IMR-90 (cell line): ENCODE measurements around the gene ACHE. TPM values are rescaled to one million over a fixed set of nuclear protein-coding genes. Genes with fewer than 3 reads are reported as not detected.

ENCODE experiments used
- ATAC-seq: fragments of 200-7000 bp; cut with Tn5 transposase; 2 replicates; pipeline ENCODE4 v1.9.1; 2020; ENCODE audit warnings: low read depth, mild to moderate bottlenecking, moderate library complexity
- BruUV-seq: library from RNA; stranded (reverse); fragments of 400-500 nt; replicated peaks from 2 replicates; lab custom pipeline; 2021; lab: Mats Ljungman, UMichigan
- CTCF ChIA-PET: fragments of 300-600 bp; formaldehyde crosslinking; extraction: SDS; loops from one replicate; lab custom pipeline; 2021; ENCODE audit warnings: antibody characterized with exemption; lab: Yijun Ruan, JAX
- POLR2A ChIA-PET: fragments of 300-600 bp; sonication (Branson Sonifier 250); formaldehyde crosslinking; loops from one replicate; lab custom pipeline; 2022; ENCODE audit warnings: antibody characterized with exemption; ENCODE audit not compliant: unreplicated experiment; lab: Charles Lee
- DNase-seq: peaks from one replicate; pipeline ENCODE4 v3.0.0; 2013
- H2AFZ ChIP-seq: replicated peaks from 2 replicates; pipeline ENCODE3; 2013; ENCODE audit warnings: low read length, mild to moderate bottlenecking; ENCODE audit not compliant: poor library complexity
- H2AK5ac ChIP-seq: 2 replicates; pipeline ENCODE4 v1.6.1; 2013; ENCODE audit warnings: low read depth, low read length, inconsistent platforms
- H2AK9ac ChIP-seq: replicated peaks from 2 replicates; pipeline ENCODE3; 2013; ENCODE audit warnings: mild to moderate bottlenecking, low read depth, low read length, moderate library complexity; ENCODE audit not compliant: poor library complexity
- H2BK120ac ChIP-seq: 2 replicates; pipeline ENCODE4 v1.6.1; 2013; ENCODE audit warnings: low read depth, low read length, inconsistent platforms
- H2BK15ac ChIP-seq: 3 replicates; pipeline ENCODE4 v1.6.1; 2013; ENCODE audit warnings: low read depth, low read length, inconsistent platforms
- H2BK20ac ChIP-seq: 2 replicates; pipeline ENCODE4 v1.6.1; 2013; ENCODE audit warnings: low read depth, mild to moderate bottlenecking, inconsistent platforms, low read length, moderate library complexity
- H2BK5ac ChIP-seq: 2 replicates; pipeline ENCODE4 v1.6.1; 2013; ENCODE audit warnings: mild to moderate bottlenecking, low read depth, low read length, inconsistent platforms; ENCODE audit not compliant: poor library complexity, severe bottlenecking
- H3K14ac ChIP-seq: replicated peaks from 2 replicates; pipeline ENCODE4 v1.6.1; 2013; ENCODE audit warnings: low read depth, low read length, inconsistent platforms
- H3K18ac ChIP-seq: 2 replicates; pipeline ENCODE4 v1.6.1; 2013; ENCODE audit warnings: low read depth, low read length, control low read depth
- H3K23ac ChIP-seq: 2 replicates; pipeline ENCODE4 v1.6.1; 2013; ENCODE audit warnings: low read depth, low read length, inconsistent platforms
- H3K27ac ChIP-seq: 2 replicates; pipeline ENCODE4 v1.5.1; 2013; ENCODE audit warnings: mild to moderate bottlenecking, control low read depth, low read length; ENCODE audit not compliant: insufficient read depth
- H3K27me3 ChIP-seq: 2 replicates; pipeline ENCODE4 v1.6.1; 2013; ENCODE audit warnings: low read length; ENCODE audit not compliant: control insufficient read depth, insufficient read depth
- H3K36me3 ChIP-seq: 2 replicates; pipeline ENCODE4 v1.6.1; 2013; ENCODE audit warnings: low read length, mixed read lengths; ENCODE audit not compliant: control insufficient read depth, insufficient read depth
- H3K4ac ChIP-seq: 2 replicates; pipeline ENCODE4 v1.6.1; 2013; ENCODE audit warnings: low read depth, low read length, inconsistent platforms
- H3K4me1 ChIP-seq: 2 replicates; pipeline ENCODE4 v1.6.1; 2013; ENCODE audit warnings: low read length, mixed read lengths; ENCODE audit not compliant: control insufficient read depth, insufficient read depth
- H3K4me2 ChIP-seq: 2 replicates; pipeline ENCODE4 v1.6.1; 2013; ENCODE audit warnings: low read depth, mild to moderate bottlenecking, control low read depth, low read length, moderate library complexity
- H3K4me3 ChIP-seq: 2 replicates; pipeline ENCODE4 v1.5.1; 2013; ENCODE audit warnings: low read depth, mild to moderate bottlenecking, control low read depth, low read length, moderate library complexity; ENCODE audit not compliant: insufficient read depth
- H3K56ac ChIP-seq: 2 replicates; pipeline ENCODE4 v1.6.1; 2013; ENCODE audit warnings: low read length, inconsistent platforms; ENCODE audit not compliant: insufficient read depth; ENCODE audit errors: extremely low read depth
- H3K79me1 ChIP-seq, 2 experiments: 2 replicates each; pipeline ENCODE4 v1.6.1; 2013; ENCODE audit warnings: low read length in 2 of 2, inconsistent platforms in 1 of 2, low read depth in 1 of 2
- H3K9ac ChIP-seq: 2 replicates; pipeline ENCODE4 v1.6.1; 2013; ENCODE audit warnings: low read depth, low read length, control low read depth
- H3K9me1 ChIP-seq: 2 replicates; pipeline ENCODE4 v1.6.1; 2013; ENCODE audit warnings: low read length, inconsistent platforms; ENCODE audit not compliant: insufficient read depth
- H3K9me3 ChIP-seq: 2 replicates; pipeline ENCODE4 v1.6.1; 2013; ENCODE audit warnings: low read length; ENCODE audit not compliant: control insufficient read depth, insufficient read depth
- H4K20me1 ChIP-seq: 2 replicates; pipeline ENCODE4 v1.6.1; 2013; ENCODE audit warnings: low read length, inconsistent platforms; ENCODE audit not compliant: insufficient read depth
- H4K5ac ChIP-seq: 2 replicates; pipeline ENCODE4 v1.6.1; 2013; ENCODE audit warnings: mild to moderate bottlenecking, low read depth, low read length, control low read depth
- H4K8ac ChIP-seq, 2 experiments: 2 replicates each; pipeline ENCODE4 v1.6.1; 2013; ENCODE audit warnings: low read depth in 2 of 2, low read length in 2 of 2, control low read depth in 1 of 2, inconsistent platforms in 1 of 2
- H4K91ac ChIP-seq: 2 replicates; pipeline ENCODE4 v1.6.1; 2013; ENCODE audit warnings: low read depth, low read length, inconsistent platforms; ENCODE audit not compliant: insufficient read depth
- BHLHE40 ChIP-seq: fragments of 150-350 bp; IDR thresholded peaks from 2 replicates; pipeline ENCODE4 v1.6.1; 2016; ENCODE audit warnings: mild to moderate bottlenecking, low read depth, low read length
- CHD1 ChIP-seq: IDR thresholded peaks from 2 replicates; pipeline ENCODE4 v1.6.1; 2012; ENCODE audit warnings: low read depth, low read length, improper control_type of control experiment
- ELK1 ChIP-seq: fragments of 150-350 bp; IDR thresholded peaks from 2 replicates; pipeline ENCODE4 v1.6.1; 2016; ENCODE audit warnings: low read depth, mild to moderate bottlenecking, low read length, moderate library complexity, borderline replicate concordance
- FOS ChIP-seq: fragments of 150-350 bp; IDR thresholded peaks from 2 replicates; pipeline ENCODE4 v1.6.1; 2016; ENCODE audit warnings: low read depth, low read length
- MAZ ChIP-seq: IDR thresholded peaks from 2 replicates; pipeline ENCODE4 v1.6.1; 2012; ENCODE audit warnings: low read depth, mild to moderate bottlenecking, low read length, improper control_type of control experiment, moderate library complexity, borderline replicate concordance
- NFE2L2 ChIP-seq: fragments of 150-350 bp; IDR thresholded peaks from 2 replicates; pipeline ENCODE4 v1.6.1; 2016; ENCODE audit warnings: low read depth, mild to moderate bottlenecking, low read length
- POLR2A ChIP-seq: IDR thresholded peaks from 2 replicates; pipeline ENCODE4 v1.6.1; 2012; ENCODE audit warnings: mild to moderate bottlenecking, low read depth, low read length
- RCOR1 ChIP-seq: IDR thresholded peaks from 2 replicates; pipeline ENCODE4 v1.6.1; 2012; ENCODE audit warnings: mild to moderate bottlenecking, low read length, improper control_type of control experiment; ENCODE audit not compliant: insufficient replicate concordance
- RFX5 ChIP-seq: IDR thresholded peaks from 2 replicates; pipeline ENCODE4 v1.8.0; 2012; ENCODE audit warnings: low read depth, mild to moderate bottlenecking, low read length, moderate library complexity
- USF2 ChIP-seq: fragments of 150-350 bp; IDR thresholded peaks from 2 replicates; pipeline ENCODE4 v1.6.1; 2017; ENCODE audit warnings: mild to moderate bottlenecking, antibody characterized with exemption, low read length, low read depth
- WGBS, 2 experiments: methylation state at CpG; one replicate each; pipeline versions ENCODE4 v1.1.5 to v1.1.7; 2013; ENCODE audit warnings: missing lambda C conversion rate in 2 of 2; ENCODE audit not compliant: insufficient read length in 1 of 2; ENCODE audit errors: extremely low coverage in 2 of 2; 5-methylcytosine and 5-hydroxymethylcytosine counted together
- dilution Hi-C: fragments of 300-500 bp; cut with HindIII; formaldehyde crosslinking; loops from one replicate; pipeline ENCODE4 v1.14.3; 2018; ENCODE audit warnings: low sequenced_read_pairs; ENCODE audit not compliant: unreplicated experiment
- in situ Hi-C: fragments of 300-500 bp; cut with MboI; formaldehyde crosslinking; loops from 3 replicates; pipeline ENCODE4 v1.14.3; 2019; ENCODE audit warnings: low sequenced_read_pairs, inconsistent platforms, mixed read lengths
- intact Hi-C: fragments of 100-400 bp; cut with micrococcal nuclease; formaldehyde crosslinking; loops from 2 replicates; pipeline ENCODE4 v1.10.0; 2022
- polyA plus RNA-seq, 3 experiments: library from polyadenylated mRNA; depleted of rRNA; stranded (reverse); fragments of >200 nt; gene quantifications; 2 replicates each; pipeline ENCODE4 v1.2.3, GENCODE V29; 2012; ENCODE audit warnings: low replicate concordance in 1 of 3
- total RNA-seq: library from RNA; depleted of rRNA; stranded (reverse); fragments of >200 nt; gene quantifications from 2 replicates; pipeline ENCODE4 v1.2.3, GENCODE V29; 2012

The ACHE gene
- total and polyA plus RNA-seq, 2 of the 4 experiments (the other 2 are of a cell fraction), result 0.41 TPM; not detected in 1

- Histone ChIP-seq H3K27me3 (peaks cover 2% of the 10 kb centered on the region; the same call in 1 of the 2 replicates), H3K56ac (no peak overlapping the region), H3K9ac (no peak overlapping the region), H3K23ac (no peak overlapping the region), H3K4me1 (no peaks in the 10 kb centered on the region), H3K14ac (no peak overlapping the region), H2AK9ac (no peak overlapping the region), H2BK15ac (no peak overlapping the region), H3K18ac (no peak overlapping the region), H3K36me3 (no peaks in the 10 kb centered on the region), H3K9me1 (no peaks in the 10 kb centered on the region), H2BK20ac (no peak overlapping the region), H4K8ac (no peak overlapping the region), H2BK5ac (no peak overlapping the region), H2BK120ac (no peak overlapping the region), H4K5ac (no peak overlapping the region), H4K20me1 (no peaks in the 10 kb centered on the region), H2AFZ (no peak overlapping the region), H3K4ac (no peak overlapping the region), H4K91ac (no peak overlapping the region), H3K4me2 (no peak overlapping the region), H3K4me3 (no peak overlapping the region), H3K27ac (no peak overlapping the region), H3K9me3 (peaks cover 2% of the 10 kb centered on the region; the same call in 1 of the 2 replicates), H3K79me1 (no peaks in the 10 kb centered on the region), H2AK5ac (no peak overlapping the region)
- in situ Hi-C loops (no loop called here), intact Hi-C loops (no loop called here), dilution Hi-C loops (no loop called here)
- ATAC-seq, result no peak
- ChIA-PET POLR2A (no interaction called here), CTCF (no interaction called here)
- TF ChIP-seq USF2 (no peak), POLR2A (no peak), FOS (no peak), MAZ (no peak), NFE2L2 (no peak), BHLHE40 (no peak), RCOR1 (no peak), CHD1 (no peak), RFX5 (no peak), ELK1 (no peak)
- WGBS, 2 experiments, result 50% methylated on average over 2 of the region's 4 CpGs; no CpG with 5 or more reads in 1 of the 2 experiments
- BruUV-seq, result no TSS peak
- no peak for DNase-seq
Measured at GRCh38 chr7:100933734-100934133, 38.0 kb upstream of the ACHE start.
